Cardiac fibroblast (primary cell): ENCODE measurements around the gene TFRC.

Experiments
- DNase-seq, 2 donors: peaks; one replicate each; pipeline versions ENCODE4 v3.0.0 to v3.0.0-alpha.2; 2010; ENCODE audit warnings: low read depth in 2 of 2
- H3K4me3 ChIP-seq, 2 donors: replicated peaks in 1 of 2; 1 replicate in 1 of 2; 2 replicates in 1 of 2; pipeline ENCODE4 v1.5.1; 2011; ENCODE audit warnings: low read depth in 2 of 2, low read length in 2 of 2, mild to moderate bottlenecking in 2 of 2, moderate library complexity in 1 of 2
- TF ChIP-seq, protein P1 (sequence below): IDR thresholded peaks from one replicate; pipeline ENCODE4 v1.5.1; 2011; ENCODE audit warnings: low read depth, mild to moderate bottlenecking, low read length, inconsistent platforms

Gene TFRC

DNA sequence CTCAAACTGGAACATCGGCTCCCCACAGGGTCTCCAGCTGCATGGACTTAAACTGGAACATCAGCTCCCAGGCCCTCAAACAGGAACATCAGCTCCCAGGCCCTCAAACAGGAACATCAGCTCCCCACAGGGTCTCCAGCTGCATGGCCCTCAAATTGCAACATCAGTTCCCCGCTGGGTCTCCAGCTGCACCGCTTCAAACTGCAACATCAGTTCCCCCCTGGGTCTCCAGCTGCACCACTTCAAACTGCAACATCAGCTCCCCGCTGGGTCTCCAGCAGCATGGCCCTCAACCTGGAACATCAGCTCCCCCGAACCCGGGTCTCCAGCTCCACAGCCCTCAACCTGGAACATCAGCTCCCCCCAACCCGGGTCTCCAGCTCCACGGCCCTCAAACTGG is 82.0 kb downstream of the TFRC start:
- H3K4me3 ChIP-seq = no peak overlapping the region
- TF ChIP-seq, protein P1, sequence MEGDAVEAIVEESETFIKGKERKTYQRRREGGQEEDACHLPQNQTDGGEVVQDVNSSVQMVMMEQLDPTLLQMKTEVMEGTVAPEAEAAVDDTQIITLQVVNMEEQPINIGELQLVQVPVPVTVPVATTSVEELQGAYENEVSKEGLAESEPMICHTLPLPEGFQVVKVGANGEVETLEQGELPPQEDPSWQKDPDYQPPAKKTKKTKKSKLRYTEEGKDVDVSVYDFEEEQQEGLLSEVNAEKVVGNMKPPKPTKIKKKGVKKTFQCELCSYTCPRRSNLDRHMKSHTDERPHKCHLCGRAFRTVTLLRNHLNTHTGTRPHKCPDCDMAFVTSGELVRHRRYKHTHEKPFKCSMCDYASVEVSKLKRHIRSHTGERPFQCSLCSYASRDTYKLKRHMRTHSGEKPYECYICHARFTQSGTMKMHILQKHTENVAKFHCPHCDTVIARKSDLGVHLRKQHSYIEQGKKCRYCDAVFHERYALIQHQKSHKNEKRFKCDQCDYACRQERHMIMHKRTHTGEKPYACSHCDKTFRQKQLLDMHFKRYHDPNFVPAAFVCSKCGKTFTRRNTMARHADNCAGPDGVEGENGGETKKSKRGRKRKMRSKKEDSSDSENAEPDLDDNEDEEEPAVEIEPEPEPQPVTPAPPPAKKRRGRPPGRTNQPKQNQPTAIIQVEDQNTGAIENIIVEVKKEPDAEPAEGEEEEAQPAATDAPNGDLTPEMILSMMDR = no peak
- DNase-seq = no peak
